Measurements from ENCODE around the gene MIAT.
"Not testable (repeated sequence)": the region's sequence is repeated elsewhere in the genome, so short reads cannot be mapped to it uniquely, and the experiment has no call there.

DNA sequence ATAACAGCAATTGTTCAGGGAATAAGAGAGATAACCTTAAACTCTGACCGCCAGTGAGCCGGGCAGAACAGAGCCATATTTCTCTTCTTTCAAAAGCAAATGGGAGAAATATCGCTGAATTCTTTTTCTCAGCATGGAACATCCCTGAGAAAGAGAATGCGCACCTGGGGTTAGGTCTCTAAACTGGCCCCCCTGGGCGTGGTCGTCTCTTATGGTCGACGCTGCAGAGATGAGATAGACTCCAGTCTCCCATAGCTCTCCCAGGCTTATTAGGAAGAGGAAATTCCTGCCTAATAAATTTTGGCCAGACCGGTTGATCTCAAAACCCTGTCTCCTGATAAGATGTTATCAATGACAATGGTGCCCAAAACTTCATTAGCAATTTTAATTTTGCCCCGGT is 43.6 kb upstream of the MIAT start:
- not testable (repeated sequence) for TF ChIP-seq CTCF (IDR thresholded peaks at IDR 0.05; ENCODE audit: control extremely low read depth in 1 of 3, insufficient read depth in 1 of 3, low read depth in 1 of 3, low read length in 3 of 3); TBP (IDR thresholded peaks at IDR 0.05; ENCODE audit: low read depth, low read length); KDM1A (IDR thresholded peaks at IDR 0.05; ENCODE audit: borderline replicate concordance, low read length); HDAC2 (IDR thresholded peaks at IDR 0.05; ENCODE audit: borderline replicate concordance in 1 of 2, low read depth in 2 of 2, low read length in 2 of 2); RXRA (IDR thresholded peaks at IDR 0.05; ENCODE audit: insufficient read depth, low read depth, low read length); RAD21 (IDR thresholded peaks at IDR 0.05 in 1 of 2, conservative IDR thresholded peaks at IDR 0.05 in 1 of 2; ENCODE audit: low read depth in 2 of 2, low read length in 2 of 2); POLR2A (IDR thresholded peaks at IDR 0.05; ENCODE audit: control extremely low read depth in 1 of 2, low read depth in 2 of 2, low read length in 2 of 2); CHD2 (IDR thresholded peaks at IDR 0.05; ENCODE audit: low read length); SRF (IDR thresholded peaks at IDR 0.05; ENCODE audit: low read depth, low read length); EZH2 (IDR thresholded peaks at IDR 0.05; ENCODE audit: low read depth, low read length, severe bottlenecking); CBX8 (IDR thresholded peaks at IDR 0.05; ENCODE audit: borderline replicate concordance, low read depth, low read length); EP300 (IDR thresholded peaks at IDR 0.05; ENCODE audit: borderline replicate concordance in 1 of 2, low read depth in 2 of 2, low read length in 2 of 2); ATF3 (IDR thresholded peaks at IDR 0.05; ENCODE audit: insufficient read depth, low read depth, low read length)
- TF ChIP-seq POLR2AphosphoS5 (IDR thresholded peaks at IDR 0.05; ENCODE audit: low read depth, low read length), result peak; percentile 43; the same call in 1 of the 2 replicates

Data from H1 (cell line).